ENCODE data around the gene CLSTN2. TPM values are rescaled to one million over a fixed set of nuclear protein-coding genes. Genes with fewer than 3 reads are reported as not detected.

CLSTN2 gene
- total RNA-seq, 1 experiment from 2014 or later = 0.68 TPM

- H3K27ac Mint-ChIP-seq = no peak overlapping the region
- no peak overlapping the region for H3K4me3 Mint-ChIP-seq
- no peak overlapping the region for H2BK15ac ChIP-seq (ENCODE audit: low read depth, low read length)
Measured at GRCh38 chr3:140557476-140557875, 622.5 kb downstream of the CLSTN2 start.

More at GRCh38 chr3:140557476-140557875, 622.5 kb downstream of the CLSTN2 start:
- Mint-ChIP-seq H3K4me1 (no peaks in the 10 kb centered on the region), H3K36me3 (ENCODE audit: insufficient read depth in 1 of 3, low read depth in 3 of 3) (no peaks in the 10 kb centered on the region), H3K27me3 (ENCODE audit: low read depth) (no peaks in the 10 kb centered on the region), H3K9me3 (no peaks in the 10 kb centered on the region)
- H2BK12ac ChIP-seq (ENCODE audit: insufficient read length, low read depth, low read length) = no peak overlapping the region
- H4K20me1 ChIP-seq (ENCODE audit: control insufficient read depth, insufficient read depth, insufficient read length) = no peaks in the 10 kb centered on the region
- no peak overlapping the region for H3K14ac ChIP-seq (ENCODE audit: insufficient read depth, low read length)
- H3K23ac ChIP-seq (ENCODE audit: insufficient read length, low read depth, low read length) = no peak overlapping the region
- H3K4ac ChIP-seq (ENCODE audit: low read depth, low read length) = no peak overlapping the region
- H3T11ph ChIP-seq (ENCODE audit: low read length) = no peak overlapping the region
- no peak overlapping the region for H3K4me2 ChIP-seq (ENCODE audit: insufficient read depth, insufficient read length, low read length)
- no peak overlapping the region for H3K9ac ChIP-seq (ENCODE audit: extremely low read depth, insufficient read length, low read length)
- 0 out of 2 replicates have a peak, but pooled peaks cover 1% of the 10 kb centered on the region for H3K79me2 ChIP-seq (ENCODE audit: insufficient read depth, low read length)
- H2BK20ac ChIP-seq (ENCODE audit: low read depth, low read length, poor library complexity, severe bottlenecking) = no peak overlapping the region
- H3K23me2 ChIP-seq (ENCODE audit: insufficient read length, low read depth, low read length, poor library complexity, severe bottlenecking) = no peaks in the 10 kb centered on the region
- no peak overlapping the region for H2BK5ac ChIP-seq (ENCODE audit: insufficient read length, low read length)
- no peak overlapping the region for H4K5ac ChIP-seq (ENCODE audit: insufficient read length, low read depth, low read length)
- no peak overlapping the region for H2BK120ac ChIP-seq (ENCODE audit: low read depth, low read length, poor library complexity, severe bottlenecking)
- no peaks in the 10 kb centered on the region for H3K27me3 ChIP-seq (ENCODE audit: insufficient read depth, low read length)
- no peaks in the 10 kb centered on the region for H3K79me1 ChIP-seq (ENCODE audit: insufficient read depth, low read depth, low read length, poor library complexity, severe bottlenecking)
- no peaks in the 10 kb centered on the region for H3K9me3 ChIP-seq (ENCODE audit: control insufficient read depth, low read depth, low read length)
- H4K91ac ChIP-seq (ENCODE audit: insufficient read length, low read depth, low read length) = no peak overlapping the region
- no peak overlapping the region for H3K27ac ChIP-seq (ENCODE audit: insufficient read length, low read depth, low read length)
- H3K4me1 ChIP-seq (ENCODE audit: insufficient read depth, low read length) = no peaks in the 10 kb centered on the region
- no peak overlapping the region for H4K8ac ChIP-seq (replicated peaks; ENCODE audit: insufficient read length, low read depth, low read length)
- no CpG with 5 or more reads among the region's 4 CpGs for WGBS (ENCODE audit: extremely low coverage, insufficient read length, low lambda C conversion rate)
- DNase-seq = no peak
- H3K56ac ChIP-seq (ENCODE audit: insufficient read length, low read depth, low read length) = no peak overlapping the region
- H3K18ac ChIP-seq (ENCODE audit: insufficient read length, low read depth, low read length) = no peak overlapping the region
- TF ChIP-seq CTCF (conservative IDR thresholded peaks at IDR 0.05) = no peak
- H2AFZ ChIP-seq (ENCODE audit: low read length) = no peak overlapping the region
- no peak overlapping the region for H2AK5ac ChIP-seq (ENCODE audit: insufficient read length, low read length)

Data from H9 (cell line).